HG03159 (cell line): ENCODE measurements around the gene NCKAP5.
A peak's percentile ranks its signal among the peaks of the same experiment; 100 is the strongest.

ENCODE experiments used
- ATAC-seq: cut with Tn5 transposase; IDR thresholded peaks from one replicate; pipeline ENCODE4 v1.9.1; 2021; ENCODE audit warnings: mild to moderate bottlenecking, moderate library complexity; ENCODE audit not compliant: unreplicated experiment

The NCKAP5 gene

DNA sequence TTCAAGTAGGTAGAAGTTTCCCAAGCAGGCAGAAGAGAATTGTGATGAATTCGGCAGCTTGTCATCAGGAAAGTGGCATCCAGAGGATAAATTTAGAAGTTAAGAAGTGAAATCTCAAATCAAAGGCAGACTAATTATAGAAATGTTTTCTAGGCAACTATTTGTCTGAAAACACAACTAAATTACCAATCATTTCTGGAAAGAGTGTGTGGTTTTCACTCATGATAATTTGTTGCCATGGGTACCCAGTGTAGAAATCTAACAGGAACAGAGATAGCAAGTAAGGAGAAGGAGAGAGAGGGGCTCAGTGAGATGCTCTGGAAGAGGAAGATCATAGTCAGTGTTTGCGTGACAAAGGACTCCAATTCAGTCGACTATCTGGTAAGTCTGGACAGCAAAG lies 208.1 kb downstream of the NCKAP5 start:
- ATAC-seq = peak; percentile 48

DNA sequence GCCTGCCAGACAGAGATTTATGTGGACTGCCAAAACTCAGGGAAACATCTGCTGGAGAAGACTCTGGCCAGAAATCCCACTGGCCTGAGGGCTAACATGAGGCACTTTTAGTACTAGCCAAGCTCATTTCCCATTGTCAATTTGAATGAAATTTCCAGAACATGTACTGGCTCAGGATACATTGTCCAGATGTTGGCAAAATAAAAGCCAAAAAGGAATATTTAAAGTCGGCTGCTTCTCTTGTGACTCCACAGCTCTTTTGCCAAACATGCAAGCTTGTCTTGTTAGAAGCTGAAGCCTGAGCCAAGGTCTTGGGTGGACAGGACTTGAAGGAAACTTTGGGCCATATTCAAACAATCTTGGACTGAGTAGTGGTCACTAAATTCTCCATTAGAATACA lies 215.5 kb downstream of the NCKAP5 start:
- ATAC-seq = no peak

DNA sequence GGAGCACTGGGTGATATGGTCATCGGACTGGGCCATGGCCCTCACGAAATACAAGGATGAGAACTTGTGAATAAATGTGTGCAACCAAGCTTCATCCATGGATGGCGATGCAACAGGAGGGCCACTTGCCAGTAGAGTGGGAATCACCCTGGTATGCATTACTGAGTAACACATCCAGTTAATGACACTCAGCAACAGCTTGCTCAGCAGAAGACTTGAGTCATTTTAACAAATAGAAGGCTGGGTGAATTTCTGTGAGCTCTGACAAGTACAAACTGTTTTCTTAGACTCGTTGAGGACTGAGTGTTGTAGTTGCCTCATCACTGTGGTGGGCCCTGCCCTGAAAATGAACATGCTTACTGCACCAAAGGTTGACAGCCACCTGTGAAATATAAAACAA lies 221.6 kb downstream of the NCKAP5 start:
- no peak for ATAC-seq

DNA sequence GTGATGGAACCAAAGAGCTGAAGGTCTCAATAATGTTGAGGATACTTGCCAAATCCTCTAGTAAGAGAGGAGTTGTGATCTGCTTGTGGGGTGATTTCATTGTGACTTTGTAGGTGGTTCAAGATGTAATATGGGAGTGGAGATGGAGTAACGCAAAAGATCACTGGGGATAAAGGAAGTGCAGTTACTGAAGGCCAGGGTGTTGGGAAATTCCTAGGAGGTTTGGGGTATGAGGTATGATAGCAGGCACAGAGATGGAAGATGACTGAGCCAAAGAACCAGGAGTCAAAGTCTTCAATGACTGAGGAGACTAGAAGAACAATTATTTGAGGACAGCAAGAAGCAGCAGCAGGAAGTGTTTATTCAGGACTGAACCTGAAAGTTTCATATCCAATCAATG lies 222.6 kb downstream of the NCKAP5 start:
- no peak for ATAC-seq

DNA sequence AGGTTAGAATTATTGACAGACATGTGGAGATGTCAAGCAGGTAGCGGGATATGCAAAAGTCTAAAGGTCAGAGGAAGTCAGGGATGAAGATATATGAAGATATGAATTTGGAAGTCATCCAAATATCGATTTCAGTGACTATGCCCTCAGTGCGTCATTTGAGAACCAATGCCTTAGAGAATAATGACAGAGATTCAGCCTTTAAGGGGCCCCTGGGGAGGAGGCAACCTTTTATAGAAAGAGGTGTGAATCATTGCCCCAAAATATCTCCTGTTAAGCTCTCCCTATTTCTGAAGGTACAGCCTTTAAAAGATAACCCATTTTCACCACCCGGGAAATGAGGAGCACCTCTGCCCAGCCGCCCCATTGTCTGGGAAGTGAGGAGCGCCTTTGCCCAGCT lies 223.4 kb downstream of the NCKAP5 start:
- no peak for ATAC-seq

DNA sequence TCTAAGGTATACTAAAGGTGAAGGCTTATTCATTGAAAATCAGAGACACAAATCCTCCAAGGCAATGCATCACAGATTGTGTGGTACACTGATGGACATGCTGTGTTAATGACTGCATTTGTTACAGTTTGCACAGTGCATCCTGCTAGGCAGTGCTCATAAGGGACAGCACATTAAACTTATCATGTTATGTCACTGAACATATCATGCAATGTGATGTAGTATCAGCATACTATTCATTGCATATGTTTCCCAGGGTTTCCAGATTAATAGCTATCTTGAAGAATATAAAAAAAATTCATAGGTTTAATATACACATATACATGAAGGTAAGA lies 225.3 kb downstream of the NCKAP5 start:
- ATAC-seq = no peak

DNA sequence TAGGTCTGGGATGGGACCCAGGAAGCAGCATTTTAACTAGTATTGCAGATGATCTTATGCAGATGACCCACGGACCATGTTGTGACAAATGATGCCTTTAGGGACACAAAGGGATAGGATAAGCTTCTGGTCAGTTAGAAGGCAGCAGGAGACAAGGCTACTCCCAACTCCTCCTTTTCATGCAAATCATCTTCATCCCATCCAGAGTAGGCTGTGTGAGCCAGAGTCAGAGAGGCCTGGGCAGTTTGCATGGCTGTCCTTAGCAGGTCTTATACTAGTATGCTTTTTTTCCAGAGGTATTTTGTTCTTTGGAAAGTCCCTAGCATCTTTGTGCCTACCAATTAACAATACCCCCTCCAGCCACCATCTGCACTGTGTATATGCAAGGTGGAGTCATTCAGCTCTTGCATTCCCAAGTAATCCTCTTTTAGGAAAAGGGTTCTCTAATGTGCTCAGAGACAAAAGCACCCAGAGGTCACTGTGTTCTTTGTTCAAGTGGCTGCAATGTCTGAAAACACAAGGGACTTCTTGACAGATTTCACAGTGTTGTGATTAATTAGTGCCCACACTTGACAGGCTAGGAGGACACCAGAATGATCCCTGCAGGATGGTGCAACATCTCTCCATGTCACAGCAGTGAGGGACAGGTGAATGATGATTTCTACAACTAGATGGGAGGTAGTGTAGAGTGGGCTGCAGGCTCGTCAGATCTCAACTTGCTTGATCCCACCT lies 225.8 kb downstream of the NCKAP5 start:
- no peak for ATAC-seq

DNA sequence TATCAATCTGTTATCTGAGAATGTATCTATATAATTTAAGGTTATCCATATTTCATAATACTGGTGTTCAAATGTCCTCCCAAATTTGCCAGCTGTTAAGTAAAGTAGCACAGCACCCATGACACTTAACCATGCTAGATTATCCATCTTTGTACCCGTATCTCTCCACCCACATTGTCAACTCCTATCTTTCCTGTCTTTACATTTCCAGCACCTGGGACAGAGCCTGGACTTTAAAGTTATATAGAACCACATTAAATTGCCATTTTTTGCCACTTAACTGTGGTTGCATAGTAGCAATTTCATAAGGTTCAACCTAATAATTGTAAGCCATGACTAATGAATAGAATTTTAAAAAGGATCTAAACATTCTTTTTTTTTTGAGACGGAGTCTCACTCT lies 226.7 kb downstream of the NCKAP5 start:
- no peak for ATAC-seq

DNA sequence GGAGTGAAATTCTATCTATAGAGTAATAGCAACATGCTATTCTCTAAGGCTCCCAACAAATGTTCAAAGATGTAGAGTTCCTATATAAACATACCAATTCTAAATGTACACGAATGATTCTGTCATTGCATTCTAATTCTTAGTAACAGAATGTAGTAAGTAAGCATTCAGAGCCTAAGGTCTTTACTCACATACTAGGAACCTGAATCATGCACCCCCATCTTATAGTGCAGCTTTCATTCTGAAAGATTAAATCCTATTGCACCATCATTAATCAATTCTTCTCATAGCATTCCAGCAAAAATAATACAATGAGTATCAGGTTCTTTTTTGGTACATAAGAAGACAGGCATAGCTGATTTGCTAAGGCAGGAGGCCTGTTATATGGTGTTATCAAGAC lies 230.0 kb downstream of the NCKAP5 start:
- ATAC-seq = no peak

DNA sequence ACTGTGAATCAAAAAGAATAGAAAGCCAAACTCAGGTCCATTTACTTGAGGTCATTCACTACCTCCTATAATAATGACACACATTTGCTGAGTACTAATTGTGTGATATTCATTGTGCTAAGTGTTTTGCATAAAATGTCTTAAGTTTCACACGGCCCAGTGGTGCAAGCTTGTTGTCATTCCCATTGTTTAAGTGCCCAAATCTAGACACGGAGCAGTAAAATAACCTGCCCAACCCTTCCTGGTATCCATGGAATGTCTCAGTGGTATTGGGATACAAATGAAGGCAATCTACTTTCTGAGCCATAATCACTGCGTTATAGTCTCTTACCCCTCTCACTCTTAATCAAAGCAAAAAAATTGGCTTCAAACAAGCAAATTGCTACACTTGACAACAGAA lies 233.3 kb downstream of the NCKAP5 start:
- no peak for ATAC-seq

DNA sequence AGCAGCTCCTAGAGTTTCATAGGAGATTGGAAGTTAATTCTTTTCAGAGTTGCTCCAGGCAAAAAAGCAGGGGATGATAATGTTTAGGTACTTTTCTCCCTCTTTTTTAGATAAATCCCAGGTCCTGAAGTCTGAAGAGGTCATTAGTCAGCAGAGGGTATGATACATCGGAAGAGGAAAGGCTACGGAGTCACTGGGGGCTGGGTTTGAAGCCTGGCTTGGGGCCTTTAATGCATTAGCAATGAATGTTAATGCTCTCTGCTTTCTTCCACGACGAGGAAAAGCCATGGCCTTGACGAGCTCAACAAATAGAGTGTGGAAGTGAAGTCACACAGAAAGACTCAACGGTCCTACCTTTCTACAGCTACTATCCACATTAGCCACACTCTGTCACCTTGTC lies 235.1 kb downstream of the NCKAP5 start:
- ATAC-seq = no peak

DNA sequence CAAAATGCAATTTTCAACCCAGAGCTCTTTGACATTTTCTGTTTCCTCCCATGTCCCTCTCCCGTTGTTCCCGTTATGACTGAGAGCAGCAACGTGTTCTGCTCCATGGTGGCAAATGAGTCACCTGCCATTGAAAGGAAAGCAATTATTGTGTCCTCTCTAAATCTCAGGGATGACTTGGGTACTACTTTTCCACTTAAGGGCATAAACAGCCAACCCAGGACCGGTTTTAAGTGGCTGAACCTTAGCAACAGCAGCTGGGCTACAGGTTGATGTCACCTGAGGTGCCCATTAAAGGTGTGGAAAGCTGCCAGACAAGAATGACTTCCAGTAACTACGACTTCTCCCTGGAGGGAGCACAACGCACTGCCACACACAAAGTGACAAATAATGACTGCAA lies 236.8 kb downstream of the NCKAP5 start:
- no peak for ATAC-seq

DNA sequence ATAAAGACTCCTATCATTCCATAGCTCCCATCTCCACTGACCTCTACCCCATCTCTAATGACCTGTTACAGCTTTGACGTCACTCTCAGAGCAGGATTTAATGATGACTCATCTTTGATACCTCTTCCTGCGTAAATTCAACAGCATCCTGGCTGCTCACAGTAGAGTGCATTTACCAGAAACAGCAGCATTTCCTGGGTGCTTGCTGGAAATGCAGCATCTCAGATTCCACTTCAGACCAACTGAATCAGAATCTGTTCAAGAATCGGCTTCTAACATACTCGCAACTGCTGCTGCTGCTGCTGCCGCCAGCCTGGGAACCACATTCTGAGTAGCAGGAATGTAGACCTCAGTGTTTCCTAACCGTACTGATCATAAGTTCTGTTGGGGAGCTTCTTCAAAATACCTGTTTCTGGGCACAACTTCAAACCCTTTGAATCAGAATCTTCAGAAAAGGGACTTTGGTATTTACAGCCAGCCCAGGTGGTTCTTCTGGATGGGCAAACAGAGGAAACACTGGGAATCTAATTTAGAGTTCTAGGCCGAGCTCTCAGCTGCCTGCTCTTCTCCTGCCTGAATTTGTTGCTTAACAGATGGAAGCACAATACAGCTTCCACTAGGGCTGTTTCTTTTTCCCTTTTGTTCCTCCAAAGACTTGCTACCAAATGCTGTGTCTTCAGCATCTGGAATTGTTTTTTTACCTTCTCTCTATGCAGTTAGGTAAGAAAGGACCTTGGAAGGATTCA lies 241.4 kb downstream of the NCKAP5 start:
- no peak for ATAC-seq

DNA sequence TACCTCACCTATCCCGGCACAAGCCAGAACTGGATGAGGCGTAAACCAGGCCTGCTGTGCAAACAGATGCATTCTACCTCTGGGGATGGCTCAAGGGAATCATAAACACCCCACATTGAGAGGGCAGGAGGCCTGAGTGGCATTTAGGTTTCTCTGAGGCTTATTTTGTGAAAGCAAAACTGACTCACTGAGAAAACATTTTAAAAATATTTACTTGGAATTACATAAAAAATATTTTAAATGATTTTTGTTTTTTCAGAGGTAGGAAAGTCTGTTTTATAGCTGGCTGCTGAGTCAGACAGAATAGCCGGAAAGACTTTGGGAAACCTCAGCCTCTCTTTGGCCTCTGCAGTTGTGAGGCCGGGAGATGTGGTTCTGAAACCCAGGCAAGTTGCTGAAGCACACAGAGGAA lies 244.1 kb downstream of the NCKAP5 start:
- ATAC-seq = no peak

DNA sequence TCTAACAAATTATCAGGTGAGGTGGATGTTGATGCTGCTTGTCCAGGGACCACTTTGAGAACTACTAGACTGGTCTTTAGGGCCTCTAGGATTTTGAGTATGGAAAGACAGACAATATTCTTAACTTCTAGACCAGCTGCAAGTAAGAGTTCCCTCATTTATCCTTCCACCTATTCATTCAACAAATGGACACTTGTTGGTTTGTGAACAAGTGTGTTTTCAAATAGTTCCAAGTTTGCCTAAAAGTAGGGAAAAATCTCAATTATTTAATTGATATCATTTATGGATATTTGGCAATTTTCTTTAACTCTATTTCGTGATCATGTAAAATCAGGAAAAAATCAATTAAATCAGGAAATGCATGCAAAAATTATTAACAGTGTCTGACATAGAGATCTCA lies 245.4 kb downstream of the NCKAP5 start:
- ATAC-seq = no peak

DNA sequence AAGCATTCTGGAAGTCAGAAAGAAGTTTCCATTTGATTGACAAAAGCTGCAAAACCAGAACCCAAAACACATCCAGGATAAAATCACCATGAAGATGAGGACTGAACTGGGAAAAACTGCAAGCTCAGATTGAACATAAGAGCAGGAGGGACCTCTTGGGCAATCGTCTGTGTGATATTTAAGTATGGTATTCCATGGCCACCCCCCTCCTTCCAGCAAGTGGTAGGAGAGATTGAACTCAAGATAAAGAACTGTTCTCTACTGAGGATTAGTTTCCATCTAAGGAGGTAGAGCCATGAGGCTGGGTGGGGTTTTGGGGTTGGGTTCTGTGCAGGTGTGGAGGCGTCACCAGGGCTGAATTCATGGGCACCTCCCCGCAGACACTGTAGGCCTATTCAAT lies 251.1 kb downstream of the NCKAP5 start:
- no peak for ATAC-seq

DNA sequence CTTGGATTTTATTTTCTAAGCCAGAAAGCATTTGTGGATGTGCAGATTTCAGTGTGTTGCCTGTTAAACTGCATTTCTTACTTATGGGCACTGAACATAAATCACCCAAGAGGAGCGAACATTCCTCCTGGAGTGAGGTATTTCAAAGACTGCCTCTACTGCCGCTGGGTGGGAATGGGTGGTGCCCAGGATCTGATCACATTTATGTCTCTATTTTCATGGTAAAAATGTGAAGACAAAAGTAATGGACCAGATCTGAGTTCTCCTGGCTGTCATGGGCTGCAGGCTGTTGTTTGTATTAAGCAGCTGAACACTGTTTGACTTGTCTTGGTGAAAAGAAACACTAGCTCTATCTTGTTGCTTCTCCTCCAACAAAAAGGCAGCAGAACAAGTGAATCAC lies 251.7 kb downstream of the NCKAP5 start:
- ATAC-seq = no peak

DNA sequence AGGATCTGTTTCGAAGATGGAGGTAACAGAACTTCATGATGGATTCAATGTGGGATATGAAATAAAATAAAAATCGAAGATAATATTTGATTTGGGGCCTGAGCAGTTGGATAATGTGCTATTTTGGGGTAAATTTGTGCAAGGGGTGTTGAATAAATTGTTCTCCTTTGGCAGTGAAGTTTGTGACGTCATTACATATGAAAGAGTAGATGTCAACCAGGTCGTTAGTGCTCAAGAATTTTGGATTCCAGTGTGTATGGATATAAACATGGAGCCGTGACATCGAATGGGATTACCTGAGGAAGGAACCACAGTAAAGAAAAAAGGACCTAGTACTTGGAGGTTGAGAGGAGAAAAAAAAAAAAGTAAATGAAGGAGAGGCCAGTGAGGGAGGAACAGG lies 253.0 kb downstream of the NCKAP5 start:
- no peak for ATAC-seq

DNA sequence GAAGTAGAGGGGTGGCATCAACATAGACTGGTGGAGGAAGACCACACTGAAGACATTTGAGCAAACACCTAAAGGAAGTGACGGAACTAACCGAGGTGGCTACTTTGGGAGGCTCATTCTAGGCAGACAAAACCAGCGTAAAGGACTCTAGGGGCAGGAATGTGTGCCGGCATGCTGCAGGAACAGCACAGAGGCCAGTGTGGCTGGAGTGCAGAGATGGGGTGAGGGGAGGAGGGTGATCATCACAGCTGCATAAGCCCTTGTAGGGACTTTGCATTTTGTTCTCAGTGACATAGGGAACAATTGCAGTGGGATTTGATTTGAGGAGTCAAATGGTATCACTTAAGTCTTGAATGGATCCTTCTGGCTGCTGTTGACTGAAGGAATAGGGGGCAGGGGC lies 253.5 kb downstream of the NCKAP5 start:
- no peak for ATAC-seq

DNA sequence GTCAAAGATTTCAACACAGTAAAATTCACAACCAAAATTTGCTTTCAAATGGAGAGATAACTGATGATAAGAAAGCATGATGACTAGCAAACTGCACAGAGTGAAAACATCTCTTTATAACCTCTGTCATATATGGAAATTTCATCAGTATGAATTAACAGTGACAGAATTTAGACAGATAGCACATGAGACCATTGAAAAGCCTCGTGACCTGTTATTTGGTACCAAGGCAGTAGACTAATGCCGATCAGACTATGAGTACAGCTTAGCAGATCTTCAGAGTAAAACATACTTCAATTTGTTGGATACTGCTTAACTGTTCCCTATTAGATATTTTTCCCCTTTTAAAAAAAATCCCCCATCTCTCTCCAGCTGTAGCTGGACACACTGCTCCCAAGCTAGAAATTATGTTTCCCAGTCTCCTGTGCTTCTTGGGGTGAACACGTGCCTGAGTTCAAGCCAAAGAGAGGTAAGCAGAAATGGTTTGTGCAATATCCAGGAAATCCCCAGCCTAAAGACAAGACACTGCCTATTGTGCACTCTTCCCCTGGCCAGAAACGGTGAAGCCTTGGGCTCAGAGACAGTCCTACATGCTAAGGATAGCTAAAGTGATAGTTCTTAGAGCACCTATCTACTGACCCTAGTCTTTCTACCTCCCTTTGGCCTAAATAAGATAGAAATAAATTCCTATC lies 256.1 kb downstream of the NCKAP5 start:
- ATAC-seq = no peak

DNA sequence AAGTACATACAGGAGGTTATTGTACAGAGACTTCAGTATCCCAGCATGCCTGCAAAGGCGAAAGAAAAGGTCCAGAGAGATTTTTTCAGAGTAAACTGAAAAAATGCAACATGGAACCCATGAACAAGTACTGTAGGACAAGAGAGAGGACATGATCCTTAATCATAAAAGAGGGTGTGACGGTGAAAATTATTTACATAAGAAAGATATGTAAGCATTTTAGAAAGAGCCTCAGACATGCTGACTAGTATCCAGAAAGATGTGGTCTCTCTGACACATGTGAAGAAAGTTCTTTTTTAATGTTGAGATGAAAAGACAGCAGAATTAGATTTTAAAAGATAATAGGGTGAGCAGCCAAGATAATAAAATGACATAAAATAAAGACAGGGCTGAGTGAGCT lies 262.0 kb downstream of the NCKAP5 start:
- ATAC-seq = no peak

DNA sequence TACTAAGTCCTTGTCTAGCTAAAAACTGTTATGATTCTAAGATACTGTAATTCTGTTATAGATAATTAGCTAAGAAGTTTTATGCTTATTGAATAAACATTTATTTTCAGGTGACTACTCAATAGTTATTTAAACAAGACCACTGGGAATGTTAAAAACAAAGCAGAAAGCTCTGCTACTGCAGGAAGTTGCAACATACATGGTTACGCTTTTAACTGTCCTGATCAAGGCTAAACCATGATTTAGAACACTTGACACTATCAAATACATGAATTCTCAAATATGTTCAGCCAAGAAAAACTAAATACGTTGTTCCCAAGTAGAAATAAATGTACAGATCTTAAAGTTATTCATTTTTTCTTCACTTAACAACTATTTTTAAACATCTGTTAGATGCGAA lies 263.9 kb downstream of the NCKAP5 start:
- no peak for ATAC-seq
